ENCODE results near the gene ARID4B.

DNA sequence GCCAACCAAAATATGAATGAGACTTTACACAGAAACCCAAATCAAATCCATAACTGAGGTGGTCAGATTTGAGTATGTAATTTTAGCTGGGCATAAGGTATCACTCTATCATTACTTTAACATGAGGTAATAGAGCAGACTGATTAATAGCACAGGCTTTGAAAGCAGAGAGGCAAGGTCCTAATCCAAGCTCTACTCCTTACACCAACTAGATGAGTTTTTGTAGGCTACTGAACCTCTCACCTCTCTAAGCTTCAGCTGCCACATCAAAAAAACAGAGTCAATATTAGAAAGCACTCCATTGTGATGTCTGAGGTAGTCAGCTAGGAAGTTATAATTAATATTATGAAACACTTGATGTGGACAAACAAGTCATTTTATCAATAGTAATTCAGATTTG lies 63.7 kb downstream of the ARID4B start:
- no peak for TF ChIP-seq POLR2A (IDR thresholded peaks at IDR 0.05; ENCODE audit: low read depth, low read length)
- TF ChIP-seq, protein P1, sequence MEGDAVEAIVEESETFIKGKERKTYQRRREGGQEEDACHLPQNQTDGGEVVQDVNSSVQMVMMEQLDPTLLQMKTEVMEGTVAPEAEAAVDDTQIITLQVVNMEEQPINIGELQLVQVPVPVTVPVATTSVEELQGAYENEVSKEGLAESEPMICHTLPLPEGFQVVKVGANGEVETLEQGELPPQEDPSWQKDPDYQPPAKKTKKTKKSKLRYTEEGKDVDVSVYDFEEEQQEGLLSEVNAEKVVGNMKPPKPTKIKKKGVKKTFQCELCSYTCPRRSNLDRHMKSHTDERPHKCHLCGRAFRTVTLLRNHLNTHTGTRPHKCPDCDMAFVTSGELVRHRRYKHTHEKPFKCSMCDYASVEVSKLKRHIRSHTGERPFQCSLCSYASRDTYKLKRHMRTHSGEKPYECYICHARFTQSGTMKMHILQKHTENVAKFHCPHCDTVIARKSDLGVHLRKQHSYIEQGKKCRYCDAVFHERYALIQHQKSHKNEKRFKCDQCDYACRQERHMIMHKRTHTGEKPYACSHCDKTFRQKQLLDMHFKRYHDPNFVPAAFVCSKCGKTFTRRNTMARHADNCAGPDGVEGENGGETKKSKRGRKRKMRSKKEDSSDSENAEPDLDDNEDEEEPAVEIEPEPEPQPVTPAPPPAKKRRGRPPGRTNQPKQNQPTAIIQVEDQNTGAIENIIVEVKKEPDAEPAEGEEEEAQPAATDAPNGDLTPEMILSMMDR (IDR thresholded peaks at IDR 0.05; ENCODE audit: extremely low read depth in 1 of 2, insufficient read depth in 1 of 2, low read depth in 1 of 2, low read length in 2 of 2) = no peak
